SH-SY5Y (cell line): Measurements from ENCODE around the gene DNAJB13.

ENCODE experiments used
- GATA2 ChIP-seq: IDR thresholded peaks from 2 replicates; pipeline ENCODE4 v1.6.1; 2011; ENCODE audit warnings: mild to moderate bottlenecking, low read depth, low read length
- GATA3 ChIP-seq: IDR thresholded peaks from 2 replicates; pipeline ENCODE4 v1.6.1; 2011; ENCODE audit warnings: low read depth, mild to moderate bottlenecking, low read length, moderate library complexity

DNA sequence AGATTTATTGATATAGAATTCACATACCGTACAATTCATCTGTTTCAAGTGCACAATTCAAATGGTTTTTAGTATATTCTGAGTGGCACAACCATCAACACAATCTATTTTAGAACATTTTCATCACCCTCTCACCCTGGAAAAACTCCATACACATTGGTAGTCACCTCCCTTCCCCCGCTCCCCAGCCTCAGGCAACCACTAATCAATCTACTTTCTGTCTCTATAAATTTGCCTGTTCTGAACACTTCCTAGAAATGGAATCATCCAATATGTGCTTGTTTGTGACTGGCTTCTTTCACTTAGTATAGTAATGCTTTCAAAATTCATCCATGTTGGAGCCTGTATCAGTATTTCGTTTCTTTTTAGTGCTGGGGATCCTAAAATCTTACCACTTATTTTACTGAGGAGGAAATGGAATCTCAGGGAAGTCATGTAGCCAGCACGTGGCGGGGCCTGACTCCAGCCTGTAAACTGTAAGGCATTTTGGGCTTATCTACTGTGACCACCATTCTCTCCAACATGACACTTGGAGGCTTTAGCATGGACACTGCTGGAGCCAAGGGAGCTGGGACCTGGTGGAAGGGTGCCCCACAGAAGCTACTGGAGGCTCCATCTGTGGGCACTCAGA lies 59.0 kb downstream of the DNAJB13 start:
- TF ChIP-seq GATA2 (no peak), GATA3 (no peak)
